ENCODE data around the gene LONP1.

GRCh38 chr19:5765220-5765619 is 45.3 kb upstream of the LONP1 start:
- TF ChIP-seq POLR2A (IDR thresholded peaks at IDR 0.05) (no peak), CTCF (IDR thresholded peaks at IDR 0.05 in 8 of 11, conservative IDR thresholded peaks at IDR 0.05 in 3 of 11) (no peak)
